SU-DHL-6 (cell line): ENCODE data around the gene CTNNBL1.

Source experiments
- H2AFZ ChIP-seq: fragments of 200-600 bp; sonication (generic); 2 replicates; pipeline ENCODE4 v1.6.1; 2014; ENCODE audit warnings: low read depth, mild to moderate bottlenecking, moderate library complexity, mixed read lengths, antibody characterized with exemption, low read length; ENCODE audit not compliant: severe bottlenecking
- H3F3A ChIP-seq: fragments of 200-600 bp; shearing (Covaris generic); 2 replicates; pipeline ENCODE4 v1.6.0; 2016; ENCODE audit warnings: antibody characterized with exemption, mild to moderate bottlenecking; ENCODE audit not compliant: insufficient read depth
- H3K27ac ChIP-seq: fragments of 200-600 bp; sonication (generic); 2 replicates; pipeline ENCODE4 v1.5.1; 2016; ENCODE audit warnings: low read depth, mild to moderate bottlenecking, low read length, moderate library complexity, mixed read lengths
- H3K27me3 ChIP-seq: fragments of 200-600 bp; sonication (generic), shearing (Covaris generic); 2 replicates; pipeline ENCODE4 v1.6.0; 2014; ENCODE audit warnings: mild to moderate bottlenecking, low read length
- H3K36me3 ChIP-seq: fragments of 200-600 bp; sonication (generic); 2 replicates; pipeline ENCODE4 v1.6.1; 2014; ENCODE audit warnings: mild to moderate bottlenecking, low read length, mixed read lengths
- H3K4me2 ChIP-seq: fragments of 300-600, 200-600 bp; shearing (Covaris generic), sonication (generic); 2 replicates; pipeline ENCODE4 v1.6.0; 2014; ENCODE audit warnings: low read length, low read depth, mild to moderate bottlenecking; ENCODE audit not compliant: poor library complexity, severe bottlenecking
- H3K4me3 ChIP-seq: fragments of 200-600 bp; sonication (generic); 2 replicates; pipeline ENCODE4 v1.5.1; 2014; ENCODE audit warnings: antibody characterized with exemption, low read length, mild to moderate bottlenecking, mixed read lengths; ENCODE audit not compliant: insufficient read depth, poor library complexity, severe bottlenecking
- H3K79me2 ChIP-seq: fragments of 200-600 bp; sonication (generic); 2 replicates; pipeline ENCODE4 v1.6.1; 2014; ENCODE audit warnings: mild to moderate bottlenecking, low read length, moderate library complexity; ENCODE audit not compliant: insufficient read depth
- H3K9ac ChIP-seq: fragments of 200-600 bp; sonication (generic); 2 replicates; pipeline ENCODE4 v1.7.0; 2014; ENCODE audit warnings: mild to moderate bottlenecking, low read length
- H3K9me2 ChIP-seq: fragments of 200-600 bp; sonication (generic); replicated peaks from 2 replicates; pipeline ENCODE4 v1.6.1; 2014; ENCODE audit warnings: low read length; ENCODE audit not compliant: insufficient read depth
- H3K9me3 ChIP-seq: fragments of 200-600 bp; sonication (generic); 2 replicates; pipeline ENCODE4 v1.6.1; 2014; ENCODE audit warnings: low read length, mixed read lengths; ENCODE audit not compliant: insufficient read depth
- H4K20me1 ChIP-seq: fragments of 200-600 bp; sonication (generic); 2 replicates; pipeline ENCODE4 v1.6.1; 2014; ENCODE audit warnings: low read depth, mild to moderate bottlenecking, antibody characterized with exemption, low read length, moderate library complexity, mixed read lengths
- CTCF ChIP-seq: fragments of 200-600 bp; sonication (generic); IDR thresholded peaks from one replicate; pipeline ENCODE4 v1.5.1; 2017; ENCODE audit warnings: antibody characterized with exemption, mild to moderate bottlenecking, low read length, moderate library complexity; ENCODE audit not compliant: insufficient read depth, poor library complexity, severe bottlenecking
- EZH2phosphoT487 ChIP-seq: fragments of 200-600 bp; sonication (generic), shearing (Covaris generic); conservative IDR thresholded peaks from 2 replicates; pipeline ENCODE4 v1.6.1; 2018; ENCODE audit warnings: mild to moderate bottlenecking, antibody characterized with exemption, low read length, moderate library complexity, mixed read lengths

Gene CTNNBL1

GRCh38 chr20:37848706-37849105 lies 154.9 kb downstream of the CTNNBL1 start:
- Histone ChIP-seq H4K20me1 (no peaks in the 10 kb centered on the region), H3F3A (no peaks in the 10 kb centered on the region), H3K27ac (no peak overlapping the region), H3K4me2 (no peak overlapping the region), H3K4me3 (no peak overlapping the region), H2AFZ (no peak overlapping the region), H3K9me2 (no peaks in the 10 kb centered on the region), H3K27me3 (no peaks in the 10 kb centered on the region), H3K9ac (no peak overlapping the region), H3K9me3 (no peaks in the 10 kb centered on the region), H3K36me3 (no peaks in the 10 kb centered on the region), H3K79me2 (no peaks in the 10 kb centered on the region)
- TF ChIP-seq CTCF (no peak), EZH2phosphoT487 (no peak)

- H3K4me3 ChIP-seq: no peak overlapping the region
- no peaks in the 10 kb centered on the region for H3K36me3 ChIP-seq
- no peaks in the 10 kb centered on the region for H3K27me3 ChIP-seq
- no peaks in the 10 kb centered on the region for H3K79me2 ChIP-seq
- H3K9me2 ChIP-seq: no peaks in the 10 kb centered on the region
- no peak for TF ChIP-seq EZH2phosphoT487
- no peak for TF ChIP-seq CTCF
- no peaks in the 10 kb centered on the region for H4K20me1 ChIP-seq
- H3F3A ChIP-seq: no peaks in the 10 kb centered on the region
- no peaks in the 10 kb centered on the region for H3K9me3 ChIP-seq
- no peak overlapping the region for H3K4me2 ChIP-seq
- H3K27ac ChIP-seq: no peak overlapping the region
- H2AFZ ChIP-seq: no peak overlapping the region
- no peak overlapping the region for H3K9ac ChIP-seq
These were observed 155.3 kb downstream of the CTNNBL1 start for GRCh38 chr20:37849156-37849555.

- Histone ChIP-seq H3K27ac (no peak overlapping the region), H2AFZ (no peak overlapping the region), H3K9ac (no peak overlapping the region), H3K36me3 (no peaks in the 10 kb centered on the region), H3K9me2 (no peaks in the 10 kb centered on the region), H3K79me2 (no peaks in the 10 kb centered on the region), H3K27me3 (no peaks in the 10 kb centered on the region), H3K4me2 (no peak overlapping the region), H4K20me1 (no peaks in the 10 kb centered on the region), H3K4me3 (no peak overlapping the region), H3K9me3 (no peaks in the 10 kb centered on the region), H3F3A (no peaks in the 10 kb centered on the region)
- TF ChIP-seq EZH2phosphoT487 (no peak), CTCF (no peak)
These were observed 155.7 kb downstream of the CTNNBL1 start for GRCh38 chr20:37849566-37849965.
